Sigmoid colon (tissue), 7 donors: Measurements from ENCODE around the gene NSUN7. TPM values are rescaled to one million over a fixed set of nuclear protein-coding genes. Genes with fewer than 3 reads are reported as not detected.
A peak's percentile ranks its signal among the peaks of the same experiment; 100 is the strongest.

Experiments used
- DNase-seq: peaks from one replicate; pipeline ENCODE4 v3.0.0-alpha.2; 2019
- H3K27ac ChIP-seq, 4 donors: fragments of 200-600 bp; sonication (generic); one replicate each; pipeline ENCODE4 v1.5.1; 2016 to 2019; ENCODE audit warnings: mild to moderate bottlenecking in 1 of 4
- H3K27me3 ChIP-seq, 3 donors: fragments of 200-600 bp; sonication (generic); one replicate each; pipeline ENCODE4 v1.5.1; 2019; ENCODE audit warnings: mild to moderate bottlenecking in 1 of 3
- H3K36me3 ChIP-seq, 4 donors: fragments of 200-600 bp; sonication (generic); one replicate each; pipeline ENCODE4 v1.5.1; 2016 to 2019
- H3K4me1 ChIP-seq, 4 donors: fragments of 200-600 bp; sonication (generic); one replicate each; pipeline ENCODE4 v1.5.1; 2017 to 2019
- H3K4me3 ChIP-seq, 4 donors: fragments of 200-600 bp; sonication (generic); one replicate each; pipeline ENCODE4 v1.5.1; 2017 to 2019; ENCODE audit warnings: mild to moderate bottlenecking in 2 of 4, moderate library complexity in 1 of 4
- H3K9me3 ChIP-seq, 4 donors: fragments of 200-600 bp in 3 of 4; sonication (generic) in 3 of 4; one replicate each; pipeline versions ENCODE4 v1.5.1 to v1.6.1; 2013 to 2019
- CTCF ChIP-seq, 4 experiments: fragments of 450-650 bp in 3 of 4; fragments of 200-600 bp in 1 of 4; IDR thresholded peaks; one replicate each; pipeline ENCODE4 v1.5.1; 2016 to 2019; ENCODE audit warnings: antibody characterized with exemption in 4 of 4, mild to moderate bottlenecking in 3 of 4, moderate library complexity in 2 of 4
- EP300 ChIP-seq, 4 donors: sonication (generic); formaldehyde crosslinking; IDR thresholded peaks; one replicate each; pipeline ENCODE4 v1.6.1; 2017; ENCODE audit warnings: antibody characterized with exemption in 4 of 4
- POLR2A ChIP-seq, 2 donors: fragments of 450-650 bp; IDR thresholded peaks; one replicate each; pipeline ENCODE4 v1.6.1; 2016; ENCODE audit warnings: antibody characterized with exemption in 2 of 2, mild to moderate bottlenecking in 2 of 2, moderate library complexity in 2 of 2
- POLR2AphosphoS5 ChIP-seq, 4 donors: sonication (generic); formaldehyde crosslinking; IDR thresholded peaks; one replicate each; pipeline ENCODE4 v1.6.1; 2017; ENCODE audit warnings: antibody characterized with exemption in 4 of 4
- WGBS, 2 donors: extraction: QIAGEN DNeasy Blood & Tissue Kit; methylation state at CpG; one replicate each; pipeline ENCODE4 v1.1.7; 2013; 5-methylcytosine and 5-hydroxymethylcytosine counted together
- intact Hi-C: fragments of 100-400 bp; cut with DNase I; formaldehyde crosslinking; loops from one replicate; pipeline ENCODE4 v1.15.1; 2023
- polyA plus RNA-seq, 3 donors: library from polyadenylated mRNA; stranded (reverse); fragments of 200-250 nt; gene quantifications; one replicate each; pipeline ENCODE4 v1.2.3, GENCODE V29; 2013
- total RNA-seq, 4 donors: library from RNA; depleted of rRNA; stranded (reverse); fragments of >200 nt; gene quantifications; one replicate each; pipeline ENCODE4 v1.1.0, GENCODE V29; 2016
- donor health status: healthy with polysubstance abuse.
- donor health status: Bipolar disorder and iron deficiency.
- donor health status: healthy.

The NSUN7 gene
- total and polyA plus RNA-seq, 7 donors = 1.4 to 7.5 (median 3.6) TPM

GRCh38 chr4:40733752-40734151, 16.0 kb upstream of the NSUN7 start:
- Histone ChIP-seq H3K36me3 (no peaks in the 10 kb centered on the region), H3K9me3 (no peaks in the 10 kb centered on the region), H3K27me3 (no peaks in the 10 kb centered on the region), H3K4me3 (no peak overlapping the region), H3K4me1 (no peaks in the 10 kb centered on the region), H3K27ac (no peak overlapping the region)
- TF ChIP-seq POLR2A (IDR thresholded peaks at IDR 0.05) (no peak), CTCF (IDR thresholded peaks at IDR 0.05) (no peak), POLR2AphosphoS5 (IDR thresholded peaks at IDR 0.05) (no peak), EP300 (IDR thresholded peaks at IDR 0.05) (no peak)
- intact Hi-C loops = no loop called here
- 80 to 85% methylated on average over 7 of the region's 7 CpGs for WGBS, 2 donors
- no peak for DNase-seq

DNA sequence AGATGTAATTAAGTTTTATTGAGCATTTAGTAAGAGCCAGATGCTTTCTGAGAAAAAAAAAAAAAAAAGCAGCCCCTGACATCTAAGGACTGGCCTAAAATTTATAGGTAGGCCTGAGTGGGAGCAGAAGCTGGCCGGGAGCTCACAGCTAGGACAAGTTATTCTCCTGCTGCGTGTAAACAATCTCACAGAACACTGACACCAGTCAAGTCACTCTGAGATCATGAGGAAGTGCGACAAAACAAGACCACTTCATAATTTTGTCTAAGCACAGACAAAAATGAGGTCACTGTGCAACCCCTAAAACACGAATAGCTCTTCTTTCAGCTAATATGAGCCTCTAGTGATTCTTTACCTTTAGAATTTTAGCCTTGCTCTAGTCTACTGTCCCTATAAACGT, 15.3 kb upstream of the NSUN7 start:
- no peak for TF ChIP-seq POLR2A (IDR thresholded peaks at IDR 0.05)
- TF ChIP-seq CTCF (IDR thresholded peaks at IDR 0.05) = no peak
- TF ChIP-seq EP300 (IDR thresholded peaks at IDR 0.05) = no peak
- no peak for TF ChIP-seq POLR2AphosphoS5 (IDR thresholded peaks at IDR 0.05)
- Histone ChIP-seq H3K4me3 (no peak overlapping the region), H3K4me1 (no peaks in the 10 kb centered on the region), H3K36me3 (no peaks in the 10 kb centered on the region), H3K27ac (no peak overlapping the region), H3K27me3 (no peaks in the 10 kb centered on the region), H3K9me3 (no peaks in the 10 kb centered on the region)
- 75 to 84% methylated on average over 5 of the region's 5 CpGs for WGBS, 2 donors
- no peak for DNase-seq
- intact Hi-C loops = no loop called here

DNA sequence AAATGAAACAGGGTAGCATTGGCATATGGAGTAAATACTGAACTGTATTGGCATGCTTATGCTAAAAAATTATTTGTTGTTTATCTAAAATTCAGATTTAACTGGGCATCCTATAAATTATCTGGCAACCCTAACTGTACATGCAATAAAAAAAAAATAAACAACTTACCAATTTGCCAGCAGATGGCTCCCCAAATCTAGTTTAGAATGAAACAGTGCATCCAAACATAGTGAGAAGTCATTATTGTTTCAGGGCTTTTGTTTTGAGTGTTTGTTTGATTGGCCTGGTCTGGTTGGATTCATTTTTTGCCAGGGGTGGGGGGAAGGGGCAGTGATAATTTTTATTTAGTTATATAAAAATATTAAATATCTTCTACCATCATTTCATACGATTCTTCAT, 12.8 kb upstream of the NSUN7 start:
- Histone ChIP-seq H3K27me3 (no peaks in the 10 kb centered on the region), H3K4me3 (no peak overlapping the region), H3K9me3 (no peaks in the 10 kb centered on the region), H3K36me3 (no peaks in the 10 kb centered on the region), H3K4me1 (no peaks in the 10 kb centered on the region), H3K27ac (no peak overlapping the region)
- intact Hi-C loops = loop anchor here (1.0 kb wide), 1 partner anchor 160 kb away; no protein-coding TSS in a partner anchor
- DNase-seq = no peak
- TF ChIP-seq CTCF (IDR thresholded peaks at IDR 0.05) = peak in 1 of 4 experiments; percentile 16
- no peak for TF ChIP-seq POLR2AphosphoS5 (IDR thresholded peaks at IDR 0.05)
- WGBS, 2 donors = 86 to 94% methylated on average over 1 of the region's 1 CpG

GRCh38 chr4:40737879-40738278, 11.9 kb upstream of the NSUN7 start:
- WGBS, 2 donors = 76 to 83% methylated on average over 2 of the region's 2 CpGs
- intact Hi-C loops = loop anchor here (1.0 kb wide), 1 partner anchor 159 kb away; no protein-coding TSS in a partner anchor
- no peak overlapping the region for H3K27ac ChIP-seq
- no peak overlapping the region for H3K4me3 ChIP-seq
- no peaks in the 10 kb centered on the region for H3K27me3 ChIP-seq
- no peaks in the 10 kb centered on the region for H3K4me1 ChIP-seq
- H3K36me3 ChIP-seq = no peaks in the 10 kb centered on the region
- DNase-seq = no peak
- TF ChIP-seq EP300 (IDR thresholded peaks at IDR 0.05) (no peak), POLR2A (IDR thresholded peaks at IDR 0.05) (no peak)
- no peaks in the 10 kb centered on the region for H3K9me3 ChIP-seq

GRCh38 chr4:40739347-40739746, 10.4 kb upstream of the NSUN7 start:
- Histone ChIP-seq H3K27ac (no peak overlapping the region), H3K4me3 (no peak overlapping the region), H3K9me3 (no peaks in the 10 kb centered on the region), H3K36me3 (no peaks in the 10 kb centered on the region), H3K27me3 (no peaks in the 10 kb centered on the region), H3K4me1 (no peaks in the 10 kb centered on the region)
- DNase-seq = no peak
- intact Hi-C loops = no loop called here
- no peak for TF ChIP-seq EP300 (IDR thresholded peaks at IDR 0.05)
- TF ChIP-seq CTCF (IDR thresholded peaks at IDR 0.05) = no peak
- TF ChIP-seq POLR2A (IDR thresholded peaks at IDR 0.05) = no peak
- no peak for TF ChIP-seq POLR2AphosphoS5 (IDR thresholded peaks at IDR 0.05)
